H1 (cell line): ENCODE results near the gene FANCI. TPM values are rescaled to one million over a fixed set of nuclear protein-coding genes. Genes with fewer than 3 reads are reported as not detected.

Experiments
- CTCF ChIA-PET: fragments of 300-600 bp; sonication (Branson Sonifier 250); formaldehyde crosslinking; loops from one replicate; lab custom pipeline; 2021; ENCODE audit not compliant: partially characterized antibody; lab: Charles Lee
- POLR2A ChIA-PET: fragments of 300-600 bp; sonication (Branson Sonifier 250); formaldehyde crosslinking; loops from one replicate; lab custom pipeline; 2021; ENCODE audit warnings: inconsistent platforms; ENCODE audit not compliant: partially characterized antibody; lab: Charles Lee
- DNase-seq, 2 experiments: peaks; one replicate each; pipeline versions ENCODE4 v3.0.0 to v3.0.0-alpha.2; 2010 to 2022; ENCODE audit warnings: low spot score in 2 of 2, low read depth in 1 of 2, mixed read lengths in 1 of 2
- FAIRE-seq: peaks from 2 replicates; lab custom pipeline; 2011; peaks lifted over from hg19 to GRCh38; lab: Jason Lieb, UNC
- H2AFZ ChIP-seq: 2 replicates; pipeline ENCODE4 v1.8.1; 2012; ENCODE audit warnings: low read length, inconsistent platforms
- H2AK5ac ChIP-seq: 2 replicates; pipeline ENCODE4 v1.6.1; 2013; ENCODE audit warnings: low read depth, low read length
- H2BK120ac ChIP-seq: replicated peaks from 2 replicates; pipeline ENCODE3; 2013; ENCODE audit warnings: low read depth, low read length, inconsistent platforms
- H2BK12ac ChIP-seq: 2 replicates; pipeline ENCODE4 v1.6.1; 2013; ENCODE audit warnings: low read depth, low read length
- H2BK15ac ChIP-seq: 2 replicates; pipeline ENCODE4 v1.6.1; 2013; ENCODE audit warnings: low read length
- H2BK20ac ChIP-seq: 2 replicates; pipeline ENCODE4 v1.6.1; 2013; ENCODE audit warnings: low read length
- H2BK5ac ChIP-seq: 2 replicates; pipeline ENCODE4 v1.6.1; 2013; ENCODE audit warnings: low read depth, low read length
- H3K14ac ChIP-seq: 2 replicates; pipeline ENCODE4 v1.6.1; 2013; ENCODE audit warnings: inconsistent platforms; ENCODE audit not compliant: insufficient read length
- H3K18ac ChIP-seq: 2 replicates; pipeline ENCODE4 v1.6.1; 2013; ENCODE audit warnings: low read length; ENCODE audit errors: extremely low read depth
- H3K23ac ChIP-seq: 2 replicates; pipeline ENCODE4 v1.6.1; 2013; ENCODE audit warnings: inconsistent platforms; ENCODE audit not compliant: insufficient read length
- H3K23me2 ChIP-seq: 2 replicates; pipeline ENCODE4 v1.6.1; 2013; ENCODE audit warnings: low read depth, low read length
- H3K27ac ChIP-seq: 2 replicates; pipeline ENCODE4 v1.6.1; 2011; ENCODE audit warnings: low read depth, low read length, inconsistent platforms
- H3K27me3 ChIP-seq, 4 experiments: replicated peaks in 1 of 4; 1 replicate in 1 of 4; 2 replicates in 3 of 4; pipeline versions ENCODE4 v1.6.1 to v1.8.1; 2011 to 2013; ENCODE audit warnings: low read length in 3 of 4, mild to moderate bottlenecking in 3 of 4, inconsistent platforms in 2 of 4, mixed read lengths in 2 of 4, moderate library complexity in 1 of 4; ENCODE audit not compliant: control insufficient read depth in 3 of 4, insufficient read depth in 3 of 4; ENCODE audit errors: extremely low read depth in 1 of 4
- H3K36me3 ChIP-seq, 4 experiments: 2 replicates each; pipeline versions ENCODE4 v1.6.1 to v1.8.1; 2011 to 2013; ENCODE audit warnings: mild to moderate bottlenecking in 4 of 4, low read length in 3 of 4, moderate library complexity in 2 of 4, control low read depth in 1 of 4, inconsistent platforms in 1 of 4; ENCODE audit not compliant: insufficient read depth in 4 of 4, control insufficient read depth in 2 of 4
- H3K4ac ChIP-seq: replicated peaks from 2 replicates; pipeline ENCODE3; 2013; ENCODE audit warnings: low read length, low read depth, mixed read lengths, inconsistent platforms; ENCODE audit not compliant: insufficient read length
- H3K4me1 ChIP-seq, 4 experiments: replicated peaks in 1 of 4; 1 replicate in 1 of 4; 2 replicates in 3 of 4; pipeline versions ENCODE4 v1.6.1 to v1.8.1; 2011 to 2013; ENCODE audit warnings: low read length in 3 of 4, inconsistent platforms in 2 of 4, mixed read lengths in 1 of 4; ENCODE audit not compliant: insufficient read depth in 4 of 4, control insufficient read depth in 3 of 4
- H3K4me2 ChIP-seq, 2 experiments: 2 replicates each; pipeline versions ENCODE4 v1.6.1 to v1.8.1; 2011 to 2013; ENCODE audit warnings: low read depth in 2 of 2, low read length in 2 of 2, control low read depth in 1 of 2, inconsistent platforms in 1 of 2, mild to moderate bottlenecking in 1 of 2; ENCODE audit not compliant: insufficient read depth in 1 of 2
- H3K4me3 ChIP-seq, 4 experiments: fragments of 200-600, 300-600 bp in 1 of 4; sonication (generic), shearing (Covaris generic), sonication (Bioruptor Twin) in 1 of 4; 2 replicates each; pipeline versions ENCODE4 v1.5.1 to v1.8.1; 2011 to 2016; ENCODE audit warnings: low read length in 4 of 4, low read depth in 3 of 4, control low read depth in 2 of 4, inconsistent platforms in 2 of 4, mild to moderate bottlenecking in 2 of 4, mixed read lengths in 1 of 4, moderate library complexity in 1 of 4; ENCODE audit not compliant: insufficient read depth in 2 of 4; ENCODE audit errors: extremely low read depth in 1 of 4
- H3K56ac ChIP-seq: replicated peaks from 2 replicates; pipeline ENCODE3; 2013; ENCODE audit warnings: low read depth, mild to moderate bottlenecking, mixed read lengths, low read length, inconsistent platforms; ENCODE audit not compliant: insufficient read length
- H3K79me1 ChIP-seq: 2 replicates; pipeline ENCODE4 v1.6.1; 2013; ENCODE audit warnings: low read depth, low read length, control low read depth
- H3K79me2 ChIP-seq, 2 experiments: 2 replicates each; pipeline versions ENCODE4 v1.6.1 to v1.8.1; 2012 to 2013; ENCODE audit warnings: low read length in 2 of 2, mild to moderate bottlenecking in 2 of 2, inconsistent platforms in 1 of 2; ENCODE audit not compliant: insufficient read depth in 2 of 2, control insufficient read depth in 1 of 2
- H3K9ac ChIP-seq, 4 experiments: replicated peaks in 1 of 4; 1 replicate in 1 of 4; 2 replicates in 3 of 4; pipeline versions ENCODE4 v1.6.1 to v1.8.1; 2011 to 2013; ENCODE audit warnings: low read depth in 3 of 4, low read length in 3 of 4, control low read depth in 2 of 4, mild to moderate bottlenecking in 2 of 4, moderate library complexity in 2 of 4, inconsistent platforms in 1 of 4; ENCODE audit errors: extremely low read depth in 1 of 4
- H3K9me3 ChIP-seq, 2 experiments: 2 replicates each; pipeline versions ENCODE4 v1.6.1 to v1.8.1; 2012 to 2013; ENCODE audit warnings: mild to moderate bottlenecking in 2 of 2, moderate library complexity in 2 of 2, control low read depth in 1 of 2, inconsistent platforms in 1 of 2, low read depth in 1 of 2, low read length in 1 of 2, mixed read lengths in 1 of 2; ENCODE audit not compliant: insufficient read depth in 2 of 2
- H4K20me1 ChIP-seq, 2 experiments: replicated peaks in 1 of 2; 2 replicates each; pipeline versions ENCODE3 to v1.8.1; 2011 to 2013; ENCODE audit warnings: inconsistent platforms in 2 of 2, low read length in 2 of 2, mild to moderate bottlenecking in 1 of 2; ENCODE audit not compliant: insufficient read depth in 2 of 2, control insufficient read depth in 1 of 2
- H4K5ac ChIP-seq: 2 replicates; pipeline ENCODE4 v1.6.1; 2013; ENCODE audit warnings: low read length, low read depth, mixed read lengths, inconsistent platforms; ENCODE audit not compliant: insufficient read length
- H4K8ac ChIP-seq: 2 replicates; pipeline ENCODE4 v1.8.0; 2013; ENCODE audit warnings: mild to moderate bottlenecking, moderate library complexity, low read length, inconsistent platforms; ENCODE audit not compliant: insufficient read depth; ENCODE audit errors: extremely low read depth
- H4K91ac ChIP-seq: replicated peaks from 2 replicates; pipeline ENCODE3; 2013; ENCODE audit warnings: low read length, mixed read lengths, inconsistent platforms; ENCODE audit not compliant: insufficient read length
- BRCA1 ChIP-seq: IDR thresholded peaks from 2 replicates; pipeline ENCODE4 v1.6.1; 2012; ENCODE audit warnings: low read depth, low read length, improper control_type of control experiment
- CTCF ChIP-seq, 3 experiments: IDR thresholded peaks; 1 replicate in 2 of 3; 2 replicates in 1 of 3; pipeline versions ENCODE4 v1.5.1 to v1.6.1; 2011; ENCODE audit warnings: low read length in 3 of 3, mild to moderate bottlenecking in 3 of 3, inconsistent platforms in 2 of 3, low read depth in 1 of 3, moderate library complexity in 1 of 3; ENCODE audit not compliant: insufficient read depth in 1 of 3; ENCODE audit errors: control extremely low read depth in 1 of 3
- E2F6 ChIP-seq: IDR thresholded peaks from 2 replicates; pipeline ENCODE4 v1.6.1; 2012; ENCODE audit warnings: inconsistent platforms
- GABPA ChIP-seq: IDR thresholded peaks from 2 replicates; pipeline ENCODE4 v1.6.1; 2011; ENCODE audit warnings: mild to moderate bottlenecking, low read length, moderate library complexity, borderline replicate concordance; ENCODE audit not compliant: insufficient read depth
- KDM1A ChIP-seq: fragments of 200-600, 300-600 bp; sonication (generic); IDR thresholded peaks from 2 replicates; pipeline ENCODE4 v1.7.1; 2016; ENCODE audit warnings: mild to moderate bottlenecking, low read length, borderline replicate concordance
- MAFK ChIP-seq: IDR thresholded peaks from 2 replicates; pipeline ENCODE4 v1.6.1; 2012; ENCODE audit warnings: low read depth, mild to moderate bottlenecking, improper control_type of control experiment, low read length
- MAX ChIP-seq: IDR thresholded peaks from 2 replicates; pipeline ENCODE4 v1.6.1; 2012; ENCODE audit warnings: inconsistent platforms
- WGBS, 2 experiments: shearing (Covaris generic) in 1 of 2; methylation state at CpG; one replicate each; pipeline versions ENCODE4 v1.1.6 to v1.1.7; 2013 to 2015; ENCODE audit warnings: low lambda C conversion rate in 2 of 2, mixed read lengths in 2 of 2, inconsistent platforms in 1 of 2, low coverage in 1 of 2, missing lambda C conversion rate in 1 of 2; ENCODE audit not compliant: insufficient replicate concordance in 2 of 2, insufficient coverage in 1 of 2, insufficient read length in 1 of 2; ENCODE audit errors: extremely low coverage in 1 of 2, missing lambda C conversion rate in 1 of 2; 5-methylcytosine and 5-hydroxymethylcytosine counted together
- polyA plus RNA-seq, 7 experiments: library from polyadenylated mRNA; depleted of rRNA in 3 of 7; stranded (reverse) in 5 of 7; unstranded in 2 of 7; fragments of >200 nt in 5 of 7; fragments of 200-250 nt in 2 of 7; gene quantifications; 1 replicate in 5 of 7; 2 replicates in 1 of 7; 4 replicates in 1 of 7; pipeline versions ENCODE4 v1.2.1 to v1.2.3, GENCODE V29; 2011 to 2013; ENCODE audit warnings: missing spikeins in 2 of 7, mixed read lengths in 2 of 7
- total RNA-seq: library from RNA; stranded (reverse); fragmentation: NEBNext Ultra II Directional; extraction: Animal tissue kit (Norgen Biotek cat#: 25700); gene quantifications from 2 replicates; pipeline ENCODE4 v1.2.1, GENCODE V29; 2021

FANCI gene
- total and polyA plus RNA-seq, 2 of the 8 experiments (the other 6 are each of a cell fraction or from before 2014, with no cell fraction given): 37.8 to 115 TPM

- Histone ChIP-seq H3K27ac (no peak overlapping the region), H3K56ac (no peak overlapping the region), H3K4me2 (peak overlapping the region; percentile 18 to 54), H3K9me3 (no peaks in the 10 kb centered on the region; a peak in 1 of 4 replicates), H3K18ac (no peak overlapping the region), H3K79me2 (no peaks in the 10 kb centered on the region), H2BK12ac (no peak overlapping the region), H2BK20ac (no peak overlapping the region), H3K36me3 (peaks cover 0 to 7% (median 0%) of the 10 kb centered on the region in 4 experiments; a peak in 1 of 8 replicates), H2AK5ac (no peak overlapping the region), H3K14ac (no peak overlapping the region), H2BK5ac (no peak overlapping the region), H3K9ac (no peak overlapping the region), H3K4me1 (peaks cover 4 to 30% (median 14%) of the 10 kb centered on the region in 4 experiments), H4K8ac (no peak overlapping the region), H3K27me3 (peaks cover 94 to 100% (median 98%) of the 10 kb centered on the region in 4 experiments), H4K5ac (no peak overlapping the region), H3K23me2 (peaks cover 1% of the 10 kb centered on the region; the same call in 1 of the 2 replicates), H4K91ac (no peak overlapping the region), H2BK120ac (no peak overlapping the region), H3K4ac (no peak overlapping the region), H2AFZ (no peak overlapping the region), H4K20me1 (peaks cover 20 to 41% of the 10 kb centered on the region in 2 experiments), H3K23ac (no peak overlapping the region), H3K79me1 (no peaks in the 10 kb centered on the region), H3K4me3 (peak overlapping the region in 1 of 4 experiments; percentile 35; a peak in 2 of 8 replicates), H2BK15ac (no peak overlapping the region)
- FAIRE-seq (no peak), DNase-seq (peak in 1 of 2 experiments; percentile 55)
- ChIA-PET POLR2A (interaction anchor here (0.9 to 2.0 kb wide), 3 partner anchors 14 to 56 kb away, joined by 3 to 7 read pairs (median 4); no protein-coding TSS in a partner anchor), CTCF (interaction anchor here (0.9 to 18.6 kb wide), 7 partner anchors 9 to 110 kb away, joined by 3 to 412 read pairs (median 125); no protein-coding TSS in a partner anchor)
- WGBS, 2 experiments: 7% methylated on average over 50 of the region's 73 CpGs; no CpG with 5 or more reads in 1 of the 2 experiments
- TF ChIP-seq MAX: no peak
- no peak for TF ChIP-seq E2F6
- no peak for TF ChIP-seq GABPA
- no peak for TF ChIP-seq BRCA1
- no peak for TF ChIP-seq KDM1A
- TF ChIP-seq MAFK: no peak
- no peak for TF ChIP-seq CTCF (IDR thresholded peaks at IDR 0.05; ENCODE audit: control extremely low read depth in 1 of 3, insufficient read depth in 1 of 3, low read depth in 1 of 3, low read length in 3 of 3)
Measured at GRCh38 chr15:89362203-89363101, 118.7 kb downstream of the FANCI start.
